Stomach (tissue), 9 donors: ENCODE results near the gene EGFL6. TPM values are rescaled to one million over a fixed set of nuclear protein-coding genes. Genes with fewer than 3 reads are reported as not detected.

Experiments used
- DNase-seq, 2 donors: peaks; one replicate each; pipeline versions ENCODE4 v3.0.0 to v3.0.0-alpha.2; 2013 to 2019
- H3K27ac ChIP-seq, 5 donors: fragments of 200-600 bp in 4 of 5; sonication (generic) in 4 of 5; one replicate each; pipeline ENCODE4 v1.5.1; 2013 to 2019; ENCODE audit warnings: mild to moderate bottlenecking in 1 of 5, moderate library complexity in 1 of 5
- H3K27me3 ChIP-seq, 3 donors: fragments of 200-600 bp; sonication (generic); one replicate each; pipeline ENCODE4 v1.5.1; 2017 to 2019; ENCODE audit warnings: mixed run types in 1 of 3
- H3K36me3 ChIP-seq, 4 donors: fragments of 200-600 bp; sonication (generic); 1 replicate in 3 of 4; 2 replicates in 1 of 4; pipeline ENCODE4 v1.5.1; 2016 to 2019
- H3K4me1 ChIP-seq, 4 donors: fragments of 200-600 bp; sonication (generic); one replicate each; pipeline ENCODE4 v1.5.1; 2016 to 2019
- H3K4me3 ChIP-seq, 4 donors: fragments of 200-600 bp; sonication (generic) in 3 of 4; one replicate each; pipeline ENCODE4 v1.5.1; 2016 to 2019; ENCODE audit warnings: mild to moderate bottlenecking in 1 of 4
- H3K9me3 ChIP-seq, 4 donors: fragments of 200-600 bp; sonication (generic); one replicate each; pipeline ENCODE4 v1.5.1; 2016 to 2019
- EP300 ChIP-seq: sonication (generic); formaldehyde crosslinking; IDR thresholded peaks from one replicate; pipeline ENCODE4 v1.6.1; 2017; ENCODE audit warnings: antibody characterized with exemption
- POLR2A ChIP-seq, 4 donors: fragments of 450-650 bp; IDR thresholded peaks; one replicate each; pipeline ENCODE4 v1.6.1; 2016; ENCODE audit warnings: antibody characterized with exemption in 4 of 4, control low read depth in 2 of 4, mild to moderate bottlenecking in 1 of 4, moderate library complexity in 1 of 4
- POLR2AphosphoS5 ChIP-seq, 3 donors: sonication (generic); formaldehyde crosslinking; IDR thresholded peaks; one replicate each; pipeline ENCODE4 v1.6.1; 2016; ENCODE audit warnings: antibody characterized with exemption in 3 of 3
- WGBS, 5 donors: extraction: QIAGEN DNeasy Blood & Tissue Kit in 3 of 5; methylation state at CpG; one replicate each; pipeline versions ENCODE4 v1.1.5 to v1.1.7; 2013 to 2018; 5-methylcytosine and 5-hydroxymethylcytosine counted together
- intact Hi-C: fragments of 100-400 bp; cut with DNase I; formaldehyde crosslinking; loops from one replicate; pipeline ENCODE4 v1.15.1; 2023; ENCODE audit warnings: low total_unique reads
- polyA plus RNA-seq, 3 donors: library from polyadenylated mRNA; stranded (reverse); fragments of 200-250 nt; gene quantifications; one replicate each; pipeline ENCODE4 v1.2.3, GENCODE V29; 2013
- total RNA-seq, 5 donors: library from RNA; depleted of rRNA; stranded (reverse); fragments of >200 nt; gene quantifications; one replicate each; pipeline versions ENCODE4 v1.1.0 to v1.2.3, GENCODE V29; 2014 to 2016
- TF ChIP-seq, protein P1 (sequence below), 7 experiments: fragments of 450-650 bp in 4 of 7; fragments of 200-600 bp in 3 of 7; sonication (generic) in 3 of 7; IDR thresholded peaks; one replicate each; pipeline ENCODE4 v1.5.1; 2016 to 2019; ENCODE audit warnings: antibody characterized with exemption in 7 of 7, control low read depth in 2 of 7, mild to moderate bottlenecking in 1 of 7
- donor health status: healthy with polysubstance abuse.
- donor health status: Bipolar disorder and iron deficiency.
- donor health status: healthy.

EGFL6 gene
- total and polyA plus RNA-seq, 8 donors: 0.92 to 6.4 (median 2.6) TPM; not detected in 4

DNA sequence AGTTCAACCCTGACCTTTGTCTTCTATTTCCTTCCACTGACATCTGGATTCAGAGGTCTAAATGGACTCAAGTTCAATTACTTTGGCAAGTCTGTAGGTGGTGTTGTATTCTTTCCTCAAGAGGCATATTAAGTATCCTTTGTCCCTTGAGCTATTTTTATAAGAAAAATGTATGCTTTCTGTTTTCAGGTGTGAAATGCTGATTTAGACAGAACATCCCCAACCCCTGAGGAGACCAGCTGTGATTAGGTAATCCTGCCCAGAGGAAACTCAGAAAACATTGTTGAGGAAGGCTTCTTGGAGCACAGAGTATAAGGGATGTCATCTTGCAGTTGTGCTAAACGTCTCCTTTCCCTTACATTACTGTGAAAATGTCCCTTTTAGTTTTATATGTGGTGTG lies 46.6 kb upstream of the EGFL6 start:
- TF ChIP-seq POLR2AphosphoS5 (IDR thresholded peaks at IDR 0.05) (no peak), EP300 (no peak), POLR2A (IDR thresholded peaks at IDR 0.05) (no peak)
- TF ChIP-seq, protein P1, sequence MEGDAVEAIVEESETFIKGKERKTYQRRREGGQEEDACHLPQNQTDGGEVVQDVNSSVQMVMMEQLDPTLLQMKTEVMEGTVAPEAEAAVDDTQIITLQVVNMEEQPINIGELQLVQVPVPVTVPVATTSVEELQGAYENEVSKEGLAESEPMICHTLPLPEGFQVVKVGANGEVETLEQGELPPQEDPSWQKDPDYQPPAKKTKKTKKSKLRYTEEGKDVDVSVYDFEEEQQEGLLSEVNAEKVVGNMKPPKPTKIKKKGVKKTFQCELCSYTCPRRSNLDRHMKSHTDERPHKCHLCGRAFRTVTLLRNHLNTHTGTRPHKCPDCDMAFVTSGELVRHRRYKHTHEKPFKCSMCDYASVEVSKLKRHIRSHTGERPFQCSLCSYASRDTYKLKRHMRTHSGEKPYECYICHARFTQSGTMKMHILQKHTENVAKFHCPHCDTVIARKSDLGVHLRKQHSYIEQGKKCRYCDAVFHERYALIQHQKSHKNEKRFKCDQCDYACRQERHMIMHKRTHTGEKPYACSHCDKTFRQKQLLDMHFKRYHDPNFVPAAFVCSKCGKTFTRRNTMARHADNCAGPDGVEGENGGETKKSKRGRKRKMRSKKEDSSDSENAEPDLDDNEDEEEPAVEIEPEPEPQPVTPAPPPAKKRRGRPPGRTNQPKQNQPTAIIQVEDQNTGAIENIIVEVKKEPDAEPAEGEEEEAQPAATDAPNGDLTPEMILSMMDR (IDR thresholded peaks at IDR 0.05): no peak
- H3K36me3 ChIP-seq: no peaks in the 10 kb centered on the region
- H3K4me3 ChIP-seq: no peak overlapping the region
- no peaks in the 10 kb centered on the region for H3K27me3 ChIP-seq
- no peaks in the 10 kb centered on the region for H3K4me1 ChIP-seq
- no peaks in the 10 kb centered on the region for H3K9me3 ChIP-seq
- no peak overlapping the region for H3K27ac ChIP-seq
- intact Hi-C loops: no loop called here
- no peak for DNase-seq
- WGBS, 5 donors: 43 to 65% (median 58%) methylated on average over 1 of the region's 1 CpG

DNA sequence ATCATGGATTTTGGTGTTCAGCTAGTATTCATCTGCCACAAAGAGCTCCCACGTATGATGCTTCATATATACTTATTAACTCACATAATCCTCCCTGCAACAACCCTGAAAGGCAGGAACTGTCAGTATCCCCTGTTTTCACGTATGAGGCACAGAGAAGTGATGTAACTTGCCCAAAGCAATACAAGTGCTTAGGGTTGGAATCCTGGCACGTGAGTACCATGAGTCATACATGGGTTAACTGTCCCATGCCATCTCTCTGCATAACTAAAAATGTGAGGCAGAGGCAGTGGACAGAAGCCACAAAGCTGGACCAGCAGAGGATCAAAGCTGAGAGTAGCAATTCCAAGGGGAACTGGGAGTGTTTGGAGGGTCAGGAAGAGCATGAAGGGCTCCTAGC lies 35.7 kb upstream of the EGFL6 start:
- peaks cover 0 to 10% (median 0%) of the 10 kb centered on the region in 3 donors for H3K27me3 ChIP-seq
- no peak overlapping the region for H3K27ac ChIP-seq
- TF ChIP-seq POLR2A (IDR thresholded peaks at IDR 0.05) (no peak), POLR2AphosphoS5 (IDR thresholded peaks at IDR 0.05) (no peak), EP300 (no peak)
- TF ChIP-seq, protein P1 (IDR thresholded peaks at IDR 0.05): no peak
- H3K4me1 ChIP-seq: no peaks in the 10 kb centered on the region
- DNase-seq: no peak
- intact Hi-C loops: no loop called here
- H3K4me3 ChIP-seq: no peak overlapping the region
- no peaks in the 10 kb centered on the region for H3K36me3 ChIP-seq
- no peaks in the 10 kb centered on the region for H3K9me3 ChIP-seq
- WGBS, 5 donors: 47 to 78% (median 60%) methylated on average over 3 of the region's 3 CpGs

DNA sequence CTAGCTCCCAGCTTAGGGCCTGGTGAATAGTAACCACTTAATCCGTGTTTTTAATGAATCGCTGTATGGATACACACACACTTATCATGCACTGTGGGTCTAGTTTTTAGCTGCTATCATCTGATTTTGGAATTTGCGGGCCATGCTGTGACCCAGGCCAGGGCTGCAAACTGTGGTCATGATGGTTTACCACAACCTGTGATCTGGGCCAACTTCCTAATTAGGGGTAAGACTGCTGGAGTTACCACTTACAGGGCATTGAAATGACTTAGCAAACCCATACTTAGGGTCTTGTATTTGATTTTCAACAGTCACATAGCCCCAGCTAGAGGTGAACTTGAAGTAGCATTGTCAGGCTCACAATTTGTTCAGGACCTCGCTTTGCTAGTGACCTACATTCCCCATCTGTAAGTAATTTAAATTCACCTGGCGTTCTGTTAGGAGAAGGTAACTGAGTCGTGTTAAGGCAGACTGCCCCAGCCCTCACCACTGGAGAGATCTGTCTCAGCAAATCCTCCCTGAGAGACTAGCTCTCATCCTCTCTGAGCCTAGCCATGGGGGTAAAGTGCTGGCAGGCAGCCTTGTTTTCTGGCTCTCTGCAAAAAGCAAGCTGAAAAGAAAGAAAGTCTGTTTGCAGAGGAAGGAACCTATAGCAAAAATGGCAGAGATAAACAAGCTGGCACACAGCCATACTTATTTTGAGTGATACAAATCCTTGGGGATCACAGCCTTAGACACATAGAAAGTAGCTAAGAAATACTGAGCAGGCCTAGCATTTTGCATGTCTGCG lies 33.8 kb upstream of the EGFL6 start:
- WGBS, 5 donors: 75 to 91% (median 83%) methylated on average over 7 of the region's 7 CpGs
- DNase-seq: peak in 1 of 2 donors; percentile 8
- TF ChIP-seq POLR2AphosphoS5 (IDR thresholded peaks at IDR 0.05): no peak
- no peak for TF ChIP-seq POLR2A (IDR thresholded peaks at IDR 0.05)
- no peak for TF ChIP-seq EP300
- TF ChIP-seq, protein P1 (IDR thresholded peaks at IDR 0.05): no peak
- no peak overlapping the region for H3K27ac ChIP-seq
- no peaks in the 10 kb centered on the region for H3K4me1 ChIP-seq
- H3K27me3 ChIP-seq: no peaks in the 10 kb centered on the region
- intact Hi-C loops: no loop called here
- no peak overlapping the region for H3K4me3 ChIP-seq
- H3K36me3 ChIP-seq: no peaks in the 10 kb centered on the region
- H3K9me3 ChIP-seq: no peaks in the 10 kb centered on the region

DNA sequence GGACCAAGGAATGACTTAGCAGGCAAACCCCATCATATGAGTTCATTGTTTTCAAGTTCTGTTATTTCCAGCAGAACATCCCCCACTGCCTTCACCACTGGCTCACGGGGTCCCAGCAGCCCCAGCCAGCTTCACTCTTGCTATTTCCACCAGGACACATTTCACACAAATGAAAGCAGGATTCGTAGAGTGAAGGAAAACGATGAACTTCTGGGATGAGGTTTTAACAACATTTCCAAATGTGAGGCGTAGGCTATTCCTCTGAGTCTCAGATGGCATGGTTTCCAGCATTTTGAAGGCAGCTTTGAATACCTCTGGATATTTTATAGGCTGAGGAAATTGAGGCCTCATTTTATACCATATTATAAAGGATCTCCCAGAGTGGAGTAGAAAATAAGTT lies 32.9 kb upstream of the EGFL6 start:
- no peak overlapping the region for H3K27ac ChIP-seq
- no peak overlapping the region for H3K4me3 ChIP-seq
- 69 to 92% (median 81%) methylated on average over 4 of the region's 4 CpGs for WGBS, 5 donors
- H3K36me3 ChIP-seq: no peaks in the 10 kb centered on the region
- no peak for DNase-seq
- TF ChIP-seq EP300: no peak
- no peak for TF ChIP-seq POLR2AphosphoS5 (IDR thresholded peaks at IDR 0.05)
- TF ChIP-seq POLR2A (IDR thresholded peaks at IDR 0.05): no peak
- TF ChIP-seq, protein P1 (IDR thresholded peaks at IDR 0.05): no peak
- H3K9me3 ChIP-seq: no peaks in the 10 kb centered on the region
- no peaks in the 10 kb centered on the region for H3K27me3 ChIP-seq
- H3K4me1 ChIP-seq: no peaks in the 10 kb centered on the region
- intact Hi-C loops: no loop called here
